Measurements from ENCODE around the gene FBXW8. TPM values are rescaled to one million over a fixed set of nuclear protein-coding genes. Genes with fewer than 3 reads are reported as not detected.

FBXW8 gene
- total RNA-seq, 1 donor: 24.6 TPM

GRCh38 chr12:117049295-117049694 lies 138.5 kb downstream of the FBXW8 start:
- no peak for DNase-seq (ENCODE audit: low read depth)
- no peak for TF ChIP-seq CTCF (IDR thresholded peaks at IDR 0.05; ENCODE audit: insufficient read depth, low read depth, low read length)

DNA sequence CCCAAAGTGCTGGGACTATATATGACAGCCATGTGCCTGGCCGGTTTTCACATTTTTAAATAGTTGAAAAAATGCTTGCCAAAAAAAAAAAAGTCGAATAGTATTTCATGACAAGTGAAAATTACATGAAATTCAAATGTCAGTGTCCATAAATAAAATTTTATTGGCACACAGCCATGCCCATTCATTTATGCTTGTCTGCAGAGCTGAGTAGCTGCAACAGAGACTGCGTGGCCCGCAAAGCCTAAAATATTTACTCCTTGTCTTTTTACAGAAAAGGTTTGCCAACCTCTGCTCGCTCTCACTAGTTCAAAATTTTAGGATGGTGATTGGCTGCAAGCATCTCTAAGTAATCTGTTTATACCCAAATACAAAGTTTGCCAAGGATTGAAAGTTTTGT lies 139.3 kb downstream of the FBXW8 start:
- no peak for DNase-seq (ENCODE audit: low read depth)
- TF ChIP-seq CTCF (IDR thresholded peaks at IDR 0.05; ENCODE audit: insufficient read depth, low read depth, low read length): no peak
- H3K4me3 ChIP-seq (ENCODE audit: low read depth, low read length): no peak overlapping the region

More at GRCh38 chr12:117049295-117049694, 138.5 kb downstream of the FBXW8 start:
- no peak overlapping the region for H3K4me3 ChIP-seq (ENCODE audit: low read depth, low read length)

DNA sequence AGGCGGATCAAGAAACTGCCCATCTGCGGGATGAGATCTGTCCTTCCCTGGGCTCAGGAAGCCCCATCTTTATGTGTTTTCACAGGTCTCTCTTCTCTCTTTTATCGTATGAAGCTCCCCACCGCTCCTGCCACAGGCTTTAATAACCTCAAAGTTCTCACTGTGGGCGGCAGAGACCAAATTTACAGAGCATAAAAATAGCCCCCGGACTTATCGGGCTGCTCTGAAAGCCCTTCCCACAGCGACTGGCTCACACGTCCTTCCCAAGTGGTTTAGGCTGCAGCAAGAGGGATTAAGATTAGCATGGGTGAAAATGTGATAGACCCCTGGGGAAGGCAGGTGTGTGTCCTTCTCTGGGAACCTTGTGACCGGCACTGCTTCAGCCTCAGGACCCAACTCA lies 140.6 kb downstream of the FBXW8 start:
- no peak for TF ChIP-seq CTCF (IDR thresholded peaks at IDR 0.05; ENCODE audit: insufficient read depth, low read depth, low read length)
- no peak overlapping the region for H3K4me3 ChIP-seq (ENCODE audit: low read depth, low read length)
- DNase-seq (ENCODE audit: low read depth): no peak

DNA sequence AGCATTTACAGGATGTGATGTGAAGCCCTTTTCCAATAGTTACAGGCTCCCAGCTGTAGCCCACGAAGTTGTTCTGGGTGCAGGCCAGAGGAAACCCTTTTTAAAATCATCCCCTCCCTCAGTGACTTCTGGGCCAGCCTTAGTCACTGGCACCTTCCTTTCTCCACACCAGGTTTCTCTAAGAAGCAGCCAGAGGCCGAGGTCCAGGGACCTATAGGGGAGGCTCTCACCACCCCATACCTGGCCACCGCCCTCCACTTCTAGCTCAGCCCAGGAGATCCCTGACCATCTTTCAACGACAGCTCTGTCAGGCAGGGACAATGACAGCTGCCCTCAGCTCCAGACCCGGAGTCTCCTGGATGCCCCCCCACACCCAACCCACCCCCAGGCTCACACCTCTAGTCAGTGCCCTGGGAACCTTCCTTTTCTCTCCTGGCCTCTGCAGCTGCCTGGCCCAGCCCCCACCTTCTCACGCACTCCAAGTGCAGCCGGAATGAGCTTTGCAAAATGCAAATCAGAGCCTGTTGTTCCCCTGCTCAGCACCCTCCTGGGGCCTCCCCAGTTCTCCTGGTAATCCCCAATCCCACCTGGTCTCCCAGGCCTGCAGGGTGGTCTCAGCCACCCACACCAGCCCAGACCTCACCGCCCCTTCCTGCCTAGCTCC lies 141.8 kb downstream of the FBXW8 start:
- H3K4me3 ChIP-seq (ENCODE audit: low read depth, low read length): no peak overlapping the region
- no peak for DNase-seq (ENCODE audit: low read depth)
- no peak for TF ChIP-seq CTCF (IDR thresholded peaks at IDR 0.05; ENCODE audit: insufficient read depth, low read depth, low read length)

DNA sequence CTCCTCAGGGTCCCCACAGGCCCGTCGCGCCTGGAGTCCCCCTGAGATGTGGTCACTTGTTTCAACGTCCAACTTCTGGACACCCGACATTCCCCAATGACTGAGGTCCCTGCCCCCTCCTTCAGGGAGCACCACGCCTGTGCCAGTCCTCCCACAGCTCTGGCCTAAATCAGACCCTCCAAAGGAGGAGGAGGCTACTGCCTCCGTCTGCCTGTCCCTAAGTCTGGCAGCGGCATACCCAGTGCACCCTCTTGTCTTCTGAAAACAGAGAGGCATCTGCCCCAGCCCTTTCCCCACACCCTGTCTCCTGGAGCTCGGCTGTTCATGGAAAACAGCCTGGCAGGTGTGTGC lies 142.3 kb downstream of the FBXW8 start:
- TF ChIP-seq CTCF (IDR thresholded peaks at IDR 0.05; ENCODE audit: insufficient read depth, low read depth, low read length): no peak
- DNase-seq (ENCODE audit: low read depth): no peak
- no peak overlapping the region for H3K4me3 ChIP-seq (ENCODE audit: low read depth, low read length)

GRCh38 chr12:117053597-117054201 lies 142.9 kb downstream of the FBXW8 start:
- H3K4me3 ChIP-seq (ENCODE audit: low read depth, low read length): no peak overlapping the region

More at GRCh38 chr12:117053597-117054201, 142.9 kb downstream of the FBXW8 start:
- DNase-seq (ENCODE audit: low read depth): no peak
- TF ChIP-seq CTCF (IDR thresholded peaks at IDR 0.05; ENCODE audit: insufficient read depth, low read depth, low read length): no peak

All from fibroblast of villous mesenchyme (primary cell).